ENCODE measurements around the gene THSD7A.

- TF ChIP-seq EZH2 (IDR thresholded peaks at IDR 0.05): no peak
- TF ChIP-seq POLR2AphosphoS5 (IDR thresholded peaks at IDR 0.05; ENCODE audit: borderline replicate concordance, low read depth, low read length): no peak
- TF ChIP-seq FOXP2 (optimal IDR thresholded peaks at IDR 0.05; ENCODE audit: control extremely low read depth, extremely low read length, insufficient read depth): no peak
Observed at GRCh38 chr7:11754123-11754522, 77.9 kb downstream of the THSD7A start.

Data from SK-N-MC (cell line).